Iris pigment epithelial cell (primary cell): ENCODE measurements around the gene ILF2.
A peak's percentile ranks its signal among the peaks of the same experiment; 100 is the strongest.
"Not testable (repeated sequence)": the region's sequence is repeated elsewhere in the genome, so short reads cannot be mapped to it uniquely, and the experiment has no call there.

Experiments
- DNase-seq: peaks from one replicate; pipeline ENCODE4 v3.0.0-alpha.2; 2011; ENCODE audit warnings: low read depth

Gene ILF2

GRCh38 chr1:153649137-153649862, 21.5 kb downstream of the ILF2 start:
- no peak for DNase-seq

DNA sequence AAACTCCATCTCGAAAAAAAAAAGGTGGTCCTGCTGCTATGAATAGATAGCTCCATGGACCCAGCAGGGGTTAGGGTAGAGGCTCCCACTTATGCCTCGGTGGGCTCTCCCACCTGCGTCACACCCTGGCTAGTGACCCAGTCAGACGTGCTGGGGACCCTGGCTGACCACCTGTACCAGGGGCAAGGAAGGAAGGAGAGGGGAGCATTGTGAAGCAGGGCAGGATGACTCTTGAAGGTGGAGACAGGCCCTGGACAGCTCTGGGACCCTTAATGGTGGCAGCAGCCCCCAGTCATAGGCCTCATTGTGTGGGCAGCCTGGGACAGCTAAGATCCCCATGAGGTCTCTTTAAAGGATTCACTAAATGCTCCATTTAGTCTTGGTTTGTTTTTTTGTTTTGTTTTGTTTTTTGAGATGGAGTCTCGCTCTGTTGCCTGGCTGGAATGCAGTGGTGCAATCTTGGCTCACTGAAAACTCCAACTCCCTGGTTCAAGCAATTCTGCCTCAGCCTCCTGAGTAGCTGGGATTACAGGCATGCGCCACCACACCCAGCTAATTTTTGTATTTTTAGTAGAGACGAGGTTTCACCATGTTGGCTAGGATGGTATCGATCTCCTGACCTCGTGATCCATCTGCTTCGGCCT, 22.7 kb downstream of the ILF2 start:
- DNase-seq = no peak

DNA sequence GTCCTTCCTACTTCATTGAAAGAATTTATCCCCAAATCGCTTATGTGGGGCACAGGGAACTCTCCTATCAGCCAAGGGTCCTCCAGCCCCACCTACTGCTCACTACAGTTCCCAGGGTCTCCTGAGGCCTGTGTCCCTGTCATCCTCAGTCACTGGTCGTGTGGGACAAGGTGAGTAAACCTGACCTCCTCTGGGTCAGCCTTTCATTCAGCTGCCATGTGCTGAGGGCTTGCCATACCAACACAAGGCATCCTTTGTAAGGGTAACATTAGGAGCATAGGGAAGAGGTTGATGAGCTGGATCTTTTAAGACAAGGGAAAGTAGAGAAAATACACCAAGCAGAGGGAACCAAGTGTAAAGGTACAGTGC, 23.5 kb downstream of the ILF2 start:
- DNase-seq = no peak

DNA sequence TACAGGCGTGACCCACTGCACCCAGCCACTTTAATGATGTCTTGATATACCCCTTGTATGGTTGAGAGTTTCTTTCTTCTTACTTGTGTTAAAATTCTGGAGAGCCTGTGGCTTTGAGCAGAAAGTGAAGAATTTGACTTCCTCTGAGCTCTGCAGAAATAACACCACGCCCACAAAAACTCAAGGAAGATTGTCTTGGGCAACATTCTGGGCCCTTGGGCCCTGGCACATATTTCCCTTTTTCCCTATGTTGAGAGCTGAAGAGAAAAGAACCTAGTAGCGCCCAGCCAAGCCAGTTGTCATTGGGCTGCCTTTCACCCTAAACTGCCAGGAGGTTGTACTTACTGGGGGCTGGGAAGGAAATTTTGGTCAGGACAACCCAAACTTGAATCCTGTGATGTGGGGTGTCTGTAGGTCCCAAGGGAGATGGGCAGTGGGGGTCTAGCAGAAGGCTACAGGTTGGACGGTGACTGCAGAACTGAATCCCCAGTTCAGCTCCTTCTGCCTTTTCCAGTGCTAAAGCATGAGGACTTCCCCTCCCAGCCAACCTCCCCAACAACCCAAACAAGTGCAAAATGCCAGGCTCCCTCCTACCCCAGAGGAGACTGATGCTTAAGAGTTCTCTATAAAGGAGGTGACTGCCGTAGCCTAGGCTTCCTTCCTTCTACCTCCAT, 24.0 kb downstream of the ILF2 start:
- no peak for DNase-seq

GRCh38 chr1:153643816-153644215, 27.0 kb downstream of the ILF2 start:
- no peak for DNase-seq

DNA sequence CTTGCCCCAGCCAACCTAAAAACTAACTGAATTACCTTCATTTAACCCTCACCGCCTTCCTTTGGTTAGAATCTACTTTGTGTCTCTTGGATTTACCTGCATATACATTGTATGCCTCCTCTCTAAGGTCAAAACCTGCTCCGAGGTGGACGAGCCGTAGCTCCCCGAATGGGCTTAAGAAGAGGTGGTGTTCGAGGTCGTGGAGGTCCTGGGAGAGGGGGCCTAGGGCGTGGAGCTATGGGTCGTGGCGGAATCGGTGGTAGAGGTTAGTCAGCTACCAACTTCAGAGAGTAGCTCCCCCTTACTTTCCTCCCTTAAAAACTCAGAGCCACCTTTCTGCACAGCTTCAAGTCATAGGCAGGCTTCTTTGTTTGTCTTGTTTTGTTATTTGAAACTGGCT, 27.7 kb downstream of the ILF2 start:
- DNase-seq = no peak

DNA sequence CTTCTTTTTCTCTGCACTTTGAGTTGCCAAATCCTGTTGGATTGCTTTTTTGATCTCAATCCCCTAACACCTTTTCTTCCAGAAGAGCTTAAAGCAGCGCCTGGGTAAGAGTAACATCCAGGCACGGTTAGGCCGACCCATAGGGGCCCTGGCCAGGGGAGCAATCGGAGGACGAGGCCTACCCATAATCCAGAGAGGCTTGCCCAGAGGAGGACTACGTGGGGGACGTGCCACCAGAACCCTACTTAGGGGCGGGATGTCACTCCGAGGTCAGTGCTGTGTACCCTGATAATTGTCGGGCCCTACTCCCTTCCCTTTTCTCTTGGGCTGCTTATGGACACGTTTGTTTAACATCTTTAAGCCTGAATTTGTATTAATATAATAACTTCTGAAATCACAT, 28.6 kb downstream of the ILF2 start:
- DNase-seq = no peak

DNA sequence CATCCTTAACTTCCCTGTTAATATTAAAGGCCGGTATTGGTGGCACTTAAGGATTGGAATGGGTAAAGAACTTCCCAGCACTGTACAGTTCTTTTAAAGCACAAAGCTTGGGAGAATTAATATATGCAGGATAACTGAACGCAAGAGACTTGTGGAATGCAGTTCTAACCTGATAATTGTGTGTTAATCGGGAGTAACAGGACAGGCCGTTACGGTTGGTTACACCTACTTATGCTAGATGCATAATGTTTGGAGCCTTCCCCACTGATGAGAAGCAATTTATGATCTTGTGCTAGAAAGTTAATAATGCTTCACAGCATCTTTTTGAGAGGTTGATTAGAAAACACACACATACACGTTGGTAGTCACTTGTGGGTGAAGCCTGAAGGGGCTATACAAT, 29.9 kb downstream of the ILF2 start:
- no peak for DNase-seq

- DNase-seq = not testable (repeated sequence)
Measured at GRCh38 chr1:153640213-153640612, 30.6 kb downstream of the ILF2 start.

- DNase-seq = no peak
Measured at GRCh38 chr1:153639280-153639679, 31.5 kb downstream of the ILF2 start.

DNA sequence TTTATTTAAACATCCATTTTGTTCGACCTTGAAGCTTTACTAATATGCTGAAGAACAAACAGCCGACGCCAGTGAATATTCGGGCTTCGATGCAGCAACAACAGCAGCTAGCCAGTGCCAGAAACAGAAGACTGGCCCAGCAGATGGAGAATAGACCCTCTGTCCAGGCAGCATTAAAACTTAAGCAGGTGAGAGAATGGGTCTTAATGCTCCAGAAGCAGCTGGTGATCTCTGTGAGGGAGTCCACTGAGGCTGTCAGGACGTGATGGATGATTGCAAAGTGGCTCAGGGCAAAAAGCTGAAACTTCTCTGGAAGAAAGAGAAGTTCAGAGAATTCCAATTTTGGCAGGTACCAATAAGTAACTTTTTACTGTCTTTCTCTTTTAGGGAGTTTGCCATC, 32.5 kb downstream of the ILF2 start:
- DNase-seq = no peak

DNA sequence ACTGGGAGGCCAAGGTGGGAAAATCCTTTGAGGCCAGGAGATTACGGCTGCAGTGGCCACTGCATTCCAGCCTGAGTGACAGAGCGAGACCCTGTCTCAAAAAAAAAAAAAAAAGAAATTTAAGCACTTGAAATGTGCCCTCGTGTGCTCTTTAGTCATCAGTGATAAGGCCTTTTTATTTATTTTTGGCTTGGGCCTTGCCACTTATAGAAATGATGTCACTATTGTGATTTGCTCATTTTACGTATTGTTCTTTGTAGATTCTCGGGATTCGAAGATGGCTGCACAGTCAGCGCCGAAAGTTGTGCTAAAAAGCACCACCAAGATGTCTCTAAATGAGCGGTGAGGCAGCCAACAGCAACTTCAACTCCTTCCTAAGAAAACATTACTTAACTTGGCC, 34.5 kb downstream of the ILF2 start:
- DNase-seq = no peak

DNA sequence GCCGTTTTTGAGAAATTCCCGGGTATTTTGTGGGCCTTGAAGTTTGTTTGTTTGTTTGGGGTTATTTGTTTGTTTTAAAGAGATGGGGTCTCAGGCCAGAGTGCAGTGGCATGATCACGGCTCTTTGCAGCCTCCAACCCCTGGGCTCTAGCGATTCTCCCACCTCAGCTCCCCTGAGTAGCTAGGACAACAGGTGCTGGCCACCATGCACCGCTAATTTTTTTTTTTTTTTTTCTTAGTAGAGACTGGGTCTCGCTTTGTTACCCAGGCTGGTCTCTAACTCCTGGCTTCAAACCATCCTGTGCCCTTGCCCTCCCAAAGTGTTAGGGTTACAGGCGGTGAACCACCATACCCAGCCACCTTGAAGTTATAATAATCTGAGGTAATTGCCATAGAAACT, 34.9 kb downstream of the ILF2 start:
- no peak for DNase-seq

DNA sequence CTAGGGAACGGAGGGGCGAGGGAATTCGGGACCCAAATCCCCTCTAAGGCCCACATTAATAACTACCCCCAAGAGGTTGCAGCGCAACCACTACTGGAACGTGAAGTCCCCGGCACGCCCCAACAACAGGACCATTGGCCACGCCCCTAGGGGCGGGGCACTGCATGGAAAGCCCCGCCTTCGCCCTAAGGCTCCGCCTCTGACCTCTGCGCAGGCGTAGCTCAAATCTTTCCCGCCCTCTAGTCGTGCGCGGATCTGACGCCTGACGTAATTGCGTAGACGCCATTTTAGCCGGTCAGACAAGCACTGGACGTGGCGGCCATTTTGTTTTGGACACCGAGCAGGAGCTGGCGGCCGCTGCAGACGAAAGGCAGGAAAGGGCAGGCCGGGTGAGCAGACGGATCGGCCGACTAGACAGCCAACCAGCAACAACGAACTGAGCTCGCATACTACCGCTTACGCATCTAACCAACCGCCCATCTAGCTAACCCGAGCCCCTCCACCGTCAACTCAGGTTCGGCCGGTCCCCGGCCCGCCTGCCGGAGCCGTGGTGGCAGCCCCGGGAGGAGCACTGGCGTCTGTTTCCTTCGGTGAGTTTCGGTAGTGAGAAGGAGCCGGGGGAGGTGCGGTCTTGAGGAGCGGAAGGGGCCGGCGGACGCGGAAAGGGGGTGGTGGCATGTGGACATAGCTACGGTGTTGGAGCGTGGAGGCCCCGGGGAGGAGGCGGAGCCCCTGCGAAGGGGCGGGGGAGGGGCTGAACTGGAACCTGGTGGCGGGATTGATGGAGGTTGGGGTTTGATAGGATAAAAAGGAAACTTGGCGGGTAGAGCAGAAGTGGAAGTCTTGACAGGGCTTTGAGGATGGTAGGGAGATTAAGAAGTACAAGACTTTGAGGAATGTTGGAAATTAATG, 36.8 kb downstream of the ILF2 start, which contains the start of gene CHTOP:
Gene CHTOP (plus strand): TSS at position 313 of the 912 bp plus-strand sequence. CDS start 2,523 bp downstream, outside the sequence.
- peak; percentile 98 for DNase-seq

DNA sequence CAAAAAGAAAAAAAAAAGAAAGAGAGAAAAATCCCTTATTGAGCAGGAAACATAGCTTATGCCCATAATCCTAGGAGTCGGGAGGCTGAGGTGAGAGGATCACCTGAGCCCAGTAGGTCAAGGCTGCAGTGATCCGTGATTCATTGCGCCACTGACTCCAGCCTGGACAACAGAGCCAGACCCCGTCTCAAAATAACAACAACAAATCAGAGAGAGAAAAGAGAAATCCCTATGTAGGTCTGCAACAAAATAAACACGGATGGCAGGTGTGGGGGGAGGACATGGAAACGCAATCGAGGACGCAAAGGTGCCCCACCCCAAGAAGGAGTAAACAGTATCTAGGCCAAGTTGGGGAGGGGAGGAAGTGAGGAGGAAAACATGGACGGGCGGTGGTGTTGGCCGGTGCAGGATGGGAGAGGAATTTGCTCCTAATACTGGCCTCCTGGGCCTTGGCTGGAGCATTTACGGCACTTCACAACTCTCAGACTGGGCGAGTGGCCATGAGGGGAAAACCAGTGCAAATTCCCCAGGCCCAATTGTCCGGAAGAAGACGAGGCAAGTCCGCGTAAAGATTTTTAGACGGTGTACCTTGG, 37.5 kb downstream of the ILF2 start:
- no peak for DNase-seq

- no peak for DNase-seq
Measured at GRCh38 chr1:153631047-153632022, 39.5 kb downstream of the ILF2 start.

GRCh38 chr1:153630384-153630783, 40.4 kb downstream of the ILF2 start:
- DNase-seq = no peak

GRCh38 chr1:153629971-153630370, 40.8 kb downstream of the ILF2 start:
- DNase-seq = no peak

DNA sequence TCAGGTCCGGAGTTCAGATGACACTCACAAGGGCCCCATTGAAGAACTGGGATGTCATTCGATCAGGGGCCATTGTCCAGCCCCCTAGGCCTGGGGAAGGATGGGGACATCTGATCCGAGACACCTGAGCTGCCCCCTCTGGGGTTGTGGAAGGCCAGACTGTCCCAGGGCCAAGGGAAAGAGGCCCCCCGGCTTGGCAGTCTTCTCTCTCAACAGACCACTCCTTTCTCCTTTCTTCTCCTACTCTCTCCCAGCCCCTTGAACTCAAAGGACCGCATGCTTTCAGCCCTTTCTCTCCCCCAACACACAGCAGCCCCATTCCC, 41.5 kb downstream of the ILF2 start:
- DNase-seq = no peak

- no peak for DNase-seq
Measured at GRCh38 chr1:153628638-153629342, 42.0 kb downstream of the ILF2 start.
